Measurements from ENCODE around the gene INPP5A. TPM values are rescaled to one million over a fixed set of nuclear protein-coding genes. Genes with fewer than 3 reads are reported as not detected.

INPP5A gene
- total RNA-seq, 1 experiment from 2014 or later: 12.3 TPM

- TF ChIP-seq SIN3A (IDR thresholded peaks at IDR 0.05; ENCODE audit: low read depth): no peak
- TF ChIP-seq, protein P1, sequence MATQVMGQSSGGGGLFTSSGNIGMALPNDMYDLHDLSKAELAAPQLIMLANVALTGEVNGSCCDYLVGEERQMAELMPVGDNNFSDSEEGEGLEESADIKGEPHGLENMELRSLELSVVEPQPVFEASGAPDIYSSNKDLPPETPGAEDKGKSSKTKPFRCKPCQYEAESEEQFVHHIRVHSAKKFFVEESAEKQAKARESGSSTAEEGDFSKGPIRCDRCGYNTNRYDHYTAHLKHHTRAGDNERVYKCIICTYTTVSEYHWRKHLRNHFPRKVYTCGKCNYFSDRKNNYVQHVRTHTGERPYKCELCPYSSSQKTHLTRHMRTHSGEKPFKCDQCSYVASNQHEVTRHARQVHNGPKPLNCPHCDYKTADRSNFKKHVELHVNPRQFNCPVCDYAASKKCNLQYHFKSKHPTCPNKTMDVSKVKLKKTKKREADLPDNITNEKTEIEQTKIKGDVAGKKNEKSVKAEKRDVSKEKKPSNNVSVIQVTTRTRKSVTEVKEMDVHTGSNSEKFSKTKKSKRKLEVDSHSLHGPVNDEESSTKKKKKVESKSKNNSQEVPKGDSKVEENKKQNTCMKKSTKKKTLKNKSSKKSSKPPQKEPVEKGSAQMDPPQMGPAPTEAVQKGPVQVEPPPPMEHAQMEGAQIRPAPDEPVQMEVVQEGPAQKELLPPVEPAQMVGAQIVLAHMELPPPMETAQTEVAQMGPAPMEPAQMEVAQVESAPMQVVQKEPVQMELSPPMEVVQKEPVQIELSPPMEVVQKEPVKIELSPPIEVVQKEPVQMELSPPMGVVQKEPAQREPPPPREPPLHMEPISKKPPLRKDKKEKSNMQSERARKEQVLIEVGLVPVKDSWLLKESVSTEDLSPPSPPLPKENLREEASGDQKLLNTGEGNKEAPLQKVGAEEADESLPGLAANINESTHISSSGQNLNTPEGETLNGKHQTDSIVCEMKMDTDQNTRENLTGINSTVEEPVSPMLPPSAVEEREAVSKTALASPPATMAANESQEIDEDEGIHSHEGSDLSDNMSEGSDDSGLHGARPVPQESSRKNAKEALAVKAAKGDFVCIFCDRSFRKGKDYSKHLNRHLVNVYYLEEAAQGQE (IDR thresholded peaks at IDR 0.05; ENCODE audit: low read depth): no peak
- TF ChIP-seq CTCF (IDR thresholded peaks at IDR 0.05 in 2 of 3, conservative IDR thresholded peaks at IDR 0.05 in 1 of 3; ENCODE audit: borderline replicate concordance in 1 of 3, insufficient read depth in 1 of 3, low read depth in 2 of 3, low read length in 2 of 3): no peak
Observed at GRCh38 chr10:132746386-132746785, 208.8 kb downstream of the INPP5A start (continued).

DNA sequence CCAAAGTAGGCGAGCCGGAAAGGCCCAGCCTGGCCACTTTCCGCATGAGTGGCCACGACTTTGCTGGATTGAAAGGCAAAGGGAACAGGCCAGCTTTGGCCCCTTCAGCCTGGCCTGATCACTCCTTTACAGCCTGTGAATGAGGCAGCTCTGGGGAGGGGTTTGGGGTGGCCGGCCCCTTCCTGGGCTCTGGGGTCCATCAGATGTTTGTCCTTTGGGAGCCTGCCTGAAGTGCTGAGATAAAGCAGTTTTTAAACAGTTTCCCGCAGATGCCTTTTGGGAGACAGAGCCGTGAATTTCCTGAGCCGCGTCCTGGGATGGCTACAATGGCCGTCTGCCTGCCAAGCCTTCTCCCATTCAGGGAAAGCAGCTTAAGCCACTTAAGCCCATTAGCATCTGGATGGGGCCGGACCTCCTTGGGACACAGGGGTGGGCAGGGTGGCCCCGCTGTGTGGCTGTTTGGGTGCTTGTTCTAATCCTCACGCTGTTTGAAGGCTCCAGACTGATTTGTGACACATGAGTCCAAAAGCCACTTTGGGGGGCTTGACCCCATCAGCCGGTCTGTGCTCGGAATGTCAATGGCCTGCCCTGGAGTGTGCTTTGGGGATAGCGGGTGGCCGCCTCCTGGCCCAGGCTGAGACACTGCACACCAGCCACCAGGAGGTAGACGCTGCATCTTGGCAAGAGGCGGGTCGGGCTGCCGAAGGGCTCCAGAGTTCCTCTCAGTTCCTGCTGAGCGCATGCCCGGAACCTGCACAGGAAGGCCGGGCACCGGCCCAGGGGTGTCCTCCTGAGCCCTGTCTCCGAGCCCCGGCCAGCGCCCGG, 209.4 kb downstream of the INPP5A start:
- intact Hi-C loops (cut with micrococcal nuclease): no loop called here
- no peak overlapping the region for H3K4me3 ChIP-seq (replicated peaks in 1 of 2; ENCODE audit: low read depth in 1 of 2, low read length in 2 of 2)
- H3K79me2 ChIP-seq (ENCODE audit: insufficient read depth, low read length): no peaks in the 10 kb centered on the region
- ChIA-PET CTCF (no interaction called here), RAD21 (ENCODE audit: low non-redundant PET in 1 of 2, low total read pairs in 2 of 2, uncharacterized antibody in 2 of 2, unreplicated experiment in 2 of 2) (no interaction called here), POLR2A (no interaction called here)
- H3K27ac ChIP-seq (ENCODE audit: low read depth, low read length): no peak overlapping the region
- H3K4me1 ChIP-seq (ENCODE audit: control insufficient read depth in 1 of 2, insufficient read depth in 2 of 2, low read length in 2 of 2): no peaks in the 10 kb centered on the region
- no peaks in the 10 kb centered on the region for H3K9me3 ChIP-seq (ENCODE audit: control insufficient read depth in 1 of 2, insufficient read depth in 1 of 2, low read depth in 1 of 2, low read length in 2 of 2)
- H3K27me3 ChIP-seq (ENCODE audit: insufficient read depth, low read length): no peaks in the 10 kb centered on the region
- no peaks in the 10 kb centered on the region for H3K9me2 ChIP-seq (ENCODE audit: insufficient read depth)
- DNase-seq (ENCODE audit: low read depth, low spot score) (no peak), ATAC-seq (no peak)
- H3K4me2 ChIP-seq (ENCODE audit: low read length): no peak overlapping the region
- no TSS peak for BruUV-seq (replicated peaks)
- no peaks in the 10 kb centered on the region for H3K36me3 ChIP-seq (ENCODE audit: control insufficient read depth in 1 of 2, insufficient read depth in 2 of 2, low read length in 2 of 2)
- no peaks in the 10 kb centered on the region for H4K20me1 ChIP-seq (ENCODE audit: insufficient read depth)
- H3K9ac ChIP-seq (ENCODE audit: low read length): no peak overlapping the region
- TF ChIP-seq SRF (IDR thresholded peaks at IDR 0.05; ENCODE audit: low read depth) (no peak), FOSL1 (IDR thresholded peaks at IDR 0.05; ENCODE audit: low read depth) (no peak)
- no peak overlapping the region for H2AFZ ChIP-seq (ENCODE audit: low read depth, low read length, poor library complexity, severe bottlenecking)
